GM10266 (cell line): Measurements from ENCODE around the gene TAMALIN.

Experiments used
- DNase-seq: peaks from one replicate; pipeline ENCODE4 v3.0.0; 2012; ENCODE audit errors: extremely low spot score
- TF ChIP-seq, protein P1 (sequence below): IDR thresholded peaks from 2 replicates; pipeline ENCODE4 v1.5.1; 2012; ENCODE audit warnings: mild to moderate bottlenecking, low read depth; ENCODE audit not compliant: control insufficient read depth, insufficient read depth; ENCODE audit errors: missing control alignments

TAMALIN gene

DNA sequence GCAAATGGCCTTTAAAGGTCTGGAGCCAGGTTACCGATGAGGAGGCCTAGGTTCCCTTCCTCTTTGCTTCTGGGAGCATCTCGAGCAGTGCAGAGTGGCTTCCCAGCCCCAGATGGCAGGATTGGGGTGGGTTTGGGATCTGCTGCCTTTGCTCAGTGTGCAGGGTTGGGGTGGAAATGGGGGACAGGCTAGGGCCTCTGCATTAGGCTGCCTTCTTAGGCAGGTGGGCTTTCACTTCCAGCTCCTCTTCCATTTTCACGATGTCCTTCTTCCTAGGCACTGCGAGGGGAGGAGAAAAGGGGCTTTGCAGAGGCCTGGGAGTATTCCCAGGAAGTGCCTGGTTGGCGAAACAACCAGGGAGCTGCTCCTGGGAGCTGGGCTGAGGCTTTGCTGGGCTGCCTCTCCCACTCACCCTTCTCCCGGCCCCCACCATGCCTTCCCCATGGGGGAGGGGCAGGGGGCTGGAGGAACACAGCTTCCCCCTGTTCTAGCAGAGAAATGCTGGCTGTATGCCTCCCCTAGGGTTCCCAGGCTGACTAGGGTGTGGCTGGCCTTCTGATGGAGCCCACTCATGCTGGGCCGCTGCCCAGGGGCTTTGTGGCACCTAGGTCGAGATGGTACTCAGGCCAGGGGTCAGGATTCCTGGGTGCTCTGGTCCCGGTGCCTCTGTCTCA is 46.9 kb downstream of the TAMALIN start:
- DNase-seq, result no peak
- TF ChIP-seq, protein P1, sequence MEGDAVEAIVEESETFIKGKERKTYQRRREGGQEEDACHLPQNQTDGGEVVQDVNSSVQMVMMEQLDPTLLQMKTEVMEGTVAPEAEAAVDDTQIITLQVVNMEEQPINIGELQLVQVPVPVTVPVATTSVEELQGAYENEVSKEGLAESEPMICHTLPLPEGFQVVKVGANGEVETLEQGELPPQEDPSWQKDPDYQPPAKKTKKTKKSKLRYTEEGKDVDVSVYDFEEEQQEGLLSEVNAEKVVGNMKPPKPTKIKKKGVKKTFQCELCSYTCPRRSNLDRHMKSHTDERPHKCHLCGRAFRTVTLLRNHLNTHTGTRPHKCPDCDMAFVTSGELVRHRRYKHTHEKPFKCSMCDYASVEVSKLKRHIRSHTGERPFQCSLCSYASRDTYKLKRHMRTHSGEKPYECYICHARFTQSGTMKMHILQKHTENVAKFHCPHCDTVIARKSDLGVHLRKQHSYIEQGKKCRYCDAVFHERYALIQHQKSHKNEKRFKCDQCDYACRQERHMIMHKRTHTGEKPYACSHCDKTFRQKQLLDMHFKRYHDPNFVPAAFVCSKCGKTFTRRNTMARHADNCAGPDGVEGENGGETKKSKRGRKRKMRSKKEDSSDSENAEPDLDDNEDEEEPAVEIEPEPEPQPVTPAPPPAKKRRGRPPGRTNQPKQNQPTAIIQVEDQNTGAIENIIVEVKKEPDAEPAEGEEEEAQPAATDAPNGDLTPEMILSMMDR, result no peak

DNA sequence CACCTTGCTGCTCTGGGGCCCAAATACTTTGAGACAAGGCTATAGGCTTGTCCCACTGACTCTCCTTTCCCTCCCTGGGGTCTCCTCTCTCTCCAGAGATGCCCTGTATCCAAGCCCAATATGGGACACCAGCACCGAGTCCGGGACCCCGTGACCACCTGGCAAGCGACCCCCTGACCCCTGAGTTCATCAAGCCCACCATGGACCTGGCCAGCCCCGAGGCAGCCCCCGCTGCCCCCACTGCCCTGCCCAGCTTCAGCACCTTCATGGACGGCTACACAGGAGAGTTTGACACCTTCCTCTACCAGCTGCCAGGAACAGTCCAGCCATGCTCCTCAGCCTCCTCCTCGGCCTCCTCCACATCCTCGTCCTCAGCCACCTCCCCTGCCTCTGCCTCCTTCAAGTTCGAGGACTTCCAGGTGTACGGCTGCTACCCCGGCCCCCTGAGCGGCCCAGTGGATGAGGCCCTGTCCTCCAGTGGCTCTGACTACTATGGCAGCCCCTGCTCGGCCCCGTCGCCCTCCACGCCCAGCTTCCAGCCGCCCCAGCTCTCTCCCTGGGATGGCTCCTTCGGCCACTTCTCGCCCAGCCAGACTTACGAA is 47.6 kb downstream of the TAMALIN start:
- no peak for DNase-seq
- TF ChIP-seq, protein P1, result no peak

DNA sequence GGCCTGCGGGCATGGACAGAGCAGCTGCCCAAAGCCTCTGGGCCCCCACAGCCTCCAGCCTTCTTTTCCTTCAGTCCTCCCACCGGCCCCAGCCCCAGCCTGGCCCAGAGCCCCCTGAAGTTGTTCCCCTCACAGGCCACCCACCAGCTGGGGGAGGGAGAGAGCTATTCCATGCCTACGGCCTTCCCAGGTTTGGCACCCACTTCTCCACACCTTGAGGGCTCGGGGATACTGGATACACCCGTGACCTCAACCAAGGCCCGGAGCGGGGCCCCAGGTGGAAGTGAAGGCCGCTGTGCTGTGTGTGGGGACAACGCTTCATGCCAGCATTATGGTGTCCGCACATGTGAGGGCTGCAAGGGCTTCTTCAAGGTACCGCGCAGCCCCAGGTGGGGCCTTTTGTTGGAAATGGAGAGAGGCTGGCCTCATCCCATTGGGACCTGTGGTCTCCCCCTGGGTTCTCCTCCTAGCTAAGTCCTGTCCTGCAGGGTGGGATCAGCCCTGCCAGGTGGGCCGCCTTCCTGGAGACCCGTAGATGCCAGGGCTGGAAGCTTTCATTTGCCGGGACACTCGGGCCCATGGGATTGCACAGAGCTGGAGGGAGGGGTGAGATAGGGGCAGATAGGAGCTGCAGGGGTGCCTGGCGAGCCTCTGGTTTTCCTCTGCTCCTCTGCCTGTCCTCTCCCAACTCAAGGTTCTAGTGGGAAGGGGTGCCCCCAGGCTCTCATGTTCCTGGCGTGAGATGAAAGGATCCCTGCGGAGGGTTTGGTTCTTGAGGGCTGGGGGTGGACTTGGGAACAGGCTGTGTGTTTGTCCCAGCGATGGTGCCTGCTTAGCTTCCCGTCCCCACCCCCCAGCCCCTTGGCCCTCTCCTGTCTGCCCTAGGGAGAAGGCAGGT is 48.3 kb downstream of the TAMALIN start:
- no peak for DNase-seq
- TF ChIP-seq, protein P1, result no peak

DNA sequence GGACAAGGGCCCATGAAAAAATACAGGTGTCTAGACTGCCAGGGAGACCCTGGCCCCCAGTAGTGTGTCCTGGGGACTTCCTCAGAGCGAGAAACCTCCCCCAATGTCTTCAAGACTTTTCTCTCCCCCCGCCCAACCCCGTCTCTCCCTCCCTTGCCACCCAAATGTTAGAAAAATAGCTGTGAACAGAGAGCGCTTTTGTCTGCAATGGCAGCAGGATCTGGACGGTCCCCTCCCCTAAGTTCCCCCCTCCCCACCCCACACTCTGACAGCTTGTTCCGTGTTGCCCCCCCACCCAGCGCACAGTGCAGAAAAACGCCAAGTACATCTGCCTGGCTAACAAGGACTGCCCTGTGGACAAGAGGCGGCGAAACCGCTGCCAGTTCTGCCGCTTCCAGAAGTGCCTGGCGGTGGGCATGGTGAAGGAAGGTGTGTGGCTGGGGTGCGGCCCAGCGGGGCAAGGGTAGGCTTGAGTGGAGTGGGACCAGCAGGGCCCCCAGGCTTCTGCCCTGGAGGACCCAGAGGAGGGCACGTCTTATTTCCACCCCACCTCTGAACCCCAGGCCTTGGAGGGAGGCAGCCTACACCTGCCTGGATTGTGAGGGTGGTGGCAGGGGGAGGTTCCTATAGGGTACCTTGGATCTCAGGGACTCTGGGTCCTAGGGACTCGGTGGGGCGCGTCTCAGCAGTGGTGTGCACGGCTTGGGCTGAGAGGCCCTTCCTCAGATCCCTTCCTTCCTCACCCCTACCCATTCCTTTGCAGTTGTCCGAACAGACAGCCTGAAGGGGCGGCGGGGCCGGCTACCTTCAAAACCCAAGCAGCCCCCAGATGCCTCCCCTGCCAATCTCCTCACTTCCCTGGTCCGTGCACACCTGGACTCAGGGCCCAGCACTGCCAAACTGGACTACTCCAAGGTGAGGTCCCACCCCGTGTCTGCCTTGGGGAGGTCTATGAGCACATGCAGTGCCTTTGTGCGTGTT is 49.3 kb downstream of the TAMALIN start:
- no peak for DNase-seq
- TF ChIP-seq, protein P1, result no peak

DNA sequence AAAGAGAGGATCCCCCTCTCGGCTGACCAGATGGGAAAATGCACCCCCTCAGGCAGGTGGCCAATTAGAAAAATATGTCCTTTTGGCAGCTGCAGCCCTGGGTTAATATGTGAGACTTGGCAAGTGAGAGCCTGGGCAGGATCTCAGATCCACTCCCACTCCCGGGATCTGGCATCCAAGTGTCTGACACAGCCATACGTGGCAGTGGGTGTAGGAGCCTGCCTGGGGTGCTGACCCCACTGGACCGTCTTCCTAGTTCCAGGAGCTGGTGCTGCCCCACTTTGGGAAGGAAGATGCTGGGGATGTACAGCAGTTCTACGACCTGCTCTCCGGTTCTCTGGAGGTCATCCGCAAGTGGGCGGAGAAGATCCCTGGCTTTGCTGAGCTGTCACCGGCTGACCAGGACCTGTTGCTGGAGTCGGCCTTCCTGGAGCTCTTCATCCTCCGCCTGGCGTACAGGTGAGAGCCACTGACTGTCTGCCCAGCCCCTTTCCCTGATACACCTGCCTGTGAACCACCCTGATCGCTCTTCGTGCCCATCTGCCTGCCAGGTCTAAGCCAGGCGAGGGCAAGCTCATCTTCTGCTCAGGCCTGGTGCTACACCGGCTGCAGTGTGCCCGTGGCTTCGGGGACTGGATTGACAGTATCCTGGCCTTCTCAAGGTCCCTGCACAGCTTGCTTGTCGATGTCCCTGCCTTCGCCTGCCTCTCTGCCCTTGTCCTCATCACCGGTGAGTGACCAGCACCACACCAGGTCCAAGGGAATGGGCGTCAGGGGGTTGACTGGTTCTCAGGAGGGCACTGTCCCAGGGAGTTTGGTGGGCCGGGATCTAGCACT is 50.3 kb downstream of the TAMALIN start:
- TF ChIP-seq, protein P1, result no peak
- no peak for DNase-seq
